ENCODE data around the gene SLC22A13. TPM values are rescaled to one million over a fixed set of nuclear protein-coding genes. Genes with fewer than 3 reads are reported as not detected.
A peak's percentile ranks its signal among the peaks of the same experiment; 100 is the strongest.

The SLC22A13 gene
- 0.06 TPM for polyA plus RNA-seq (2013, experiment 1 of 2)
- polyA plus RNA-seq (2013, experiment 2 of 2): 0.05 TPM

GRCh38 chr3:38265604-38266307 is at the start of gene SLC22A13:
Gene SLC22A13 (plus strand): TSS chr3:38265812. CDS start chr3:38265861, 49 bp downstream.
- Histone ChIP-seq H3K4me3 (ENCODE audit: insufficient read depth in 1 of 2, low read depth in 1 of 2, low read length in 2 of 2) (no peak within 1 kb of the TSS), H3K14ac (ENCODE audit: low read length in 2 of 2) (no peak within 1 kb of the TSS), H3K23ac (ENCODE audit: low read length in 2 of 2) (peak within 1 kb of the TSS in 1 of 2 experiments; percentile 61), H2AFZ (ENCODE audit: low read depth, low read length) (no peak within 1 kb of the TSS), H2BK15ac (ENCODE audit: low read depth, poor library complexity, severe bottlenecking) (no peak within 1 kb of the TSS), H2BK5ac (ENCODE audit: low read depth, low read length, poor library complexity, severe bottlenecking) (no peak within 1 kb of the TSS), H3K9me3 (ENCODE audit: control insufficient read depth, low read length) (no peaks in the 10 kb centered on the region), H2BK12ac (ENCODE audit: low read length in 2 of 2) (no peak within 1 kb of the TSS), H3K79me1 (replicated peaks; ENCODE audit: low read length, poor library complexity, severe bottlenecking) (no peaks in the 10 kb centered on the region), H3K4me2 (ENCODE audit: low read length, poor library complexity, severe bottlenecking) (no peak within 1 kb of the TSS), H2BK120ac (ENCODE audit: low read depth, low read length) (no peak within 1 kb of the TSS), H2AK5ac (ENCODE audit: low read length, severe bottlenecking) (no peak within 1 kb of the TSS), H3K4ac (ENCODE audit: low read depth in 1 of 2, low read length in 2 of 2) (no peak within 1 kb of the TSS), H3K36me3 (ENCODE audit: control insufficient read depth in 1 of 2, insufficient read depth in 2 of 2, low read depth in 1 of 2, low read length in 2 of 2) (peaks cover 12 to 14% of the 10 kb centered on the region in 2 experiments), H3K4me1 (ENCODE audit: control insufficient read depth, insufficient read depth, low read depth, low read length) (peaks cover 12% of the 10 kb centered on the region), H3K9ac (ENCODE audit: low read length) (no peak within 1 kb of the TSS), H3K27me3 (ENCODE audit: control insufficient read depth in 1 of 2, insufficient read depth in 1 of 2, low read length in 2 of 2) (no peaks in the 10 kb centered on the region), H4K91ac (ENCODE audit: low read length) (no peak within 1 kb of the TSS), H3K18ac (ENCODE audit: low read depth in 1 of 2, low read length in 2 of 2) (no peak within 1 kb of the TSS), H4K8ac (ENCODE audit: low read length) (no peak within 1 kb of the TSS), H3K27ac (ENCODE audit: low read length, poor library complexity, severe bottlenecking) (no peak within 1 kb of the TSS)
- 90% methylated on average over 8 of the region's 9 CpGs for WGBS
- DNase-seq: no peak

- H3K4me1 ChIP-seq (ENCODE audit: control insufficient read depth, insufficient read depth, low read depth, low read length): no peaks in the 10 kb centered on the region
- H3K4me3 ChIP-seq (ENCODE audit: insufficient read depth in 1 of 2, low read depth in 1 of 2, low read length in 2 of 2): no peak overlapping the region
- H2BK120ac ChIP-seq (ENCODE audit: low read depth, low read length): no peak overlapping the region
- H2AK5ac ChIP-seq (ENCODE audit: low read length, severe bottlenecking): no peak overlapping the region
- H2BK15ac ChIP-seq (ENCODE audit: low read depth, poor library complexity, severe bottlenecking): no peak overlapping the region
- no peak for DNase-seq
- H3K79me1 ChIP-seq (replicated peaks; ENCODE audit: low read length, poor library complexity, severe bottlenecking): peaks cover 22% of the 10 kb centered on the region
- no peak overlapping the region for H3K4me2 ChIP-seq (ENCODE audit: low read length, poor library complexity, severe bottlenecking)
- H4K8ac ChIP-seq (ENCODE audit: low read length): no peak overlapping the region
- no peak overlapping the region for H3K23ac ChIP-seq (ENCODE audit: low read length in 2 of 2)
- no peak overlapping the region for H4K91ac ChIP-seq (ENCODE audit: low read length)
- no peak overlapping the region for H3K27ac ChIP-seq (ENCODE audit: low read length, poor library complexity, severe bottlenecking)
- no peak overlapping the region for H3K4ac ChIP-seq (ENCODE audit: low read depth in 1 of 2, low read length in 2 of 2)
- H3K9me3 ChIP-seq (ENCODE audit: control insufficient read depth, low read length): no peaks in the 10 kb centered on the region
- no peaks in the 10 kb centered on the region for H3K27me3 ChIP-seq (ENCODE audit: control insufficient read depth in 1 of 2, insufficient read depth in 1 of 2, low read length in 2 of 2)
- no peak overlapping the region for H2BK12ac ChIP-seq (ENCODE audit: low read length in 2 of 2)
- H3K18ac ChIP-seq (ENCODE audit: low read depth in 1 of 2, low read length in 2 of 2): no peak overlapping the region
- H2BK5ac ChIP-seq (ENCODE audit: low read depth, low read length, poor library complexity, severe bottlenecking): no peak overlapping the region
- no peak overlapping the region for H2AFZ ChIP-seq (ENCODE audit: low read depth, low read length)
- peaks cover 4 to 46% of the 10 kb centered on the region in 2 experiments for H3K36me3 ChIP-seq (ENCODE audit: control insufficient read depth in 1 of 2, insufficient read depth in 2 of 2, low read depth in 1 of 2, low read length in 2 of 2)
- 95% methylated on average over 3 of the region's 3 CpGs for WGBS
- no peak overlapping the region for H3K14ac ChIP-seq (ENCODE audit: low read length in 2 of 2)
- H3K9ac ChIP-seq (ENCODE audit: low read length): no peak overlapping the region
These were observed 45.9 kb upstream of the SLC22A13 start for GRCh38 chr3:38219609-38220197.

- H2AK5ac ChIP-seq (ENCODE audit: low read length, severe bottlenecking): no peak overlapping the region
- H3K36me3 ChIP-seq (ENCODE audit: control insufficient read depth in 1 of 2, insufficient read depth in 2 of 2, low read depth in 1 of 2, low read length in 2 of 2): peaks cover 4 to 52% of the 10 kb centered on the region in 2 experiments
- no peak overlapping the region for H3K14ac ChIP-seq (ENCODE audit: low read length in 2 of 2)
- no peak overlapping the region for H4K91ac ChIP-seq (ENCODE audit: low read length)
- H3K23ac ChIP-seq (ENCODE audit: low read length in 2 of 2): no peak overlapping the region
- H2BK120ac ChIP-seq (ENCODE audit: low read depth, low read length): no peak overlapping the region
- no peak overlapping the region for H3K4me3 ChIP-seq (ENCODE audit: insufficient read depth in 1 of 2, low read depth in 1 of 2, low read length in 2 of 2)
- no peak overlapping the region for H4K8ac ChIP-seq (ENCODE audit: low read length)
- H2BK15ac ChIP-seq (ENCODE audit: low read depth, poor library complexity, severe bottlenecking): no peak overlapping the region
- H3K27ac ChIP-seq (ENCODE audit: low read length, poor library complexity, severe bottlenecking): no peak overlapping the region
- no peaks in the 10 kb centered on the region for H3K4me1 ChIP-seq (ENCODE audit: control insufficient read depth, insufficient read depth, low read depth, low read length)
- no peak overlapping the region for H3K9ac ChIP-seq (ENCODE audit: low read length)
- H2AFZ ChIP-seq (ENCODE audit: low read depth, low read length): no peak overlapping the region
- no peak overlapping the region for H3K18ac ChIP-seq (ENCODE audit: low read depth in 1 of 2, low read length in 2 of 2)
- no peak overlapping the region for H2BK12ac ChIP-seq (ENCODE audit: low read length in 2 of 2)
- no peaks in the 10 kb centered on the region for H3K27me3 ChIP-seq (ENCODE audit: control insufficient read depth in 1 of 2, insufficient read depth in 1 of 2, low read length in 2 of 2)
- no peak overlapping the region for H3K4ac ChIP-seq (ENCODE audit: low read depth in 1 of 2, low read length in 2 of 2)
- WGBS: 98% methylated on average over 1 of the region's 1 CpG
- H2BK5ac ChIP-seq (ENCODE audit: low read depth, low read length, poor library complexity, severe bottlenecking): no peak overlapping the region
- peaks cover 22% of the 10 kb centered on the region for H3K79me1 ChIP-seq (replicated peaks; ENCODE audit: low read length, poor library complexity, severe bottlenecking)
- no peaks in the 10 kb centered on the region for H3K9me3 ChIP-seq (ENCODE audit: control insufficient read depth, low read length)
- H3K4me2 ChIP-seq (ENCODE audit: low read length, poor library complexity, severe bottlenecking): no peak overlapping the region
- DNase-seq: no peak
These were observed 44.6 kb upstream of the SLC22A13 start for GRCh38 chr3:38221005-38221404.

GRCh38 chr3:38222032-38222634 is 43.5 kb upstream of the SLC22A13 start:
- WGBS: 84% methylated on average over 5 of the region's 7 CpGs
- Histone ChIP-seq H2AK5ac (ENCODE audit: low read length, severe bottlenecking) (no peak overlapping the region), H2BK12ac (ENCODE audit: low read length in 2 of 2) (no peak overlapping the region), H4K91ac (ENCODE audit: low read length) (no peak overlapping the region), H3K36me3 (ENCODE audit: control insufficient read depth in 1 of 2, insufficient read depth in 2 of 2, low read depth in 1 of 2, low read length in 2 of 2) (peaks cover 4 to 49% of the 10 kb centered on the region in 2 experiments), H3K27ac (ENCODE audit: low read length, poor library complexity, severe bottlenecking) (no peak overlapping the region), H3K4ac (ENCODE audit: low read depth in 1 of 2, low read length in 2 of 2) (no peak overlapping the region), H2BK5ac (ENCODE audit: low read depth, low read length, poor library complexity, severe bottlenecking) (no peak overlapping the region), H3K27me3 (ENCODE audit: control insufficient read depth in 1 of 2, insufficient read depth in 1 of 2, low read length in 2 of 2) (no peaks in the 10 kb centered on the region), H2AFZ (ENCODE audit: low read depth, low read length) (no peak overlapping the region), H3K18ac (ENCODE audit: low read depth in 1 of 2, low read length in 2 of 2) (no peak overlapping the region), H3K9ac (ENCODE audit: low read length) (no peak overlapping the region), H3K23ac (ENCODE audit: low read length in 2 of 2) (no peak overlapping the region), H4K8ac (ENCODE audit: low read length) (no peak overlapping the region), H3K4me1 (ENCODE audit: control insufficient read depth, insufficient read depth, low read depth, low read length) (no peaks in the 10 kb centered on the region), H3K79me1 (replicated peaks; ENCODE audit: low read length, poor library complexity, severe bottlenecking) (peaks cover 19% of the 10 kb centered on the region), H2BK15ac (ENCODE audit: low read depth, poor library complexity, severe bottlenecking) (no peak overlapping the region), H3K4me3 (ENCODE audit: insufficient read depth in 1 of 2, low read depth in 1 of 2, low read length in 2 of 2) (no peak overlapping the region), H3K14ac (ENCODE audit: low read length in 2 of 2) (no peak overlapping the region), H3K9me3 (ENCODE audit: control insufficient read depth, low read length) (no peaks in the 10 kb centered on the region), H3K4me2 (ENCODE audit: low read length, poor library complexity, severe bottlenecking) (no peak overlapping the region), H2BK120ac (ENCODE audit: low read depth, low read length) (no peak overlapping the region)
- no peak for DNase-seq

Measured in mesenchymal stem cell (in vitro differentiated cells and primary cell).